HCT116 (cell line): ENCODE data around the gene ARMC3. TPM values are rescaled to one million over a fixed set of nuclear protein-coding genes. Genes with fewer than 3 reads are reported as not detected.

Experiments
- ATAC-seq: fragments of 200-7000 bp; cut with Tn5 transposase; 2 replicates; pipeline ENCODE4 v1.9.1; 2020; ENCODE audit warnings: mild to moderate bottlenecking, moderate library complexity
- BruUV-seq: library from RNA; stranded (reverse); fragments of 400-500 nt; replicated peaks from 2 replicates; lab custom pipeline; 2021; lab: Mats Ljungman, UMichigan
- CTCF ChIA-PET: fragments of 300-600 bp; sonication (Branson Sonifier 250); formaldehyde crosslinking; loops from one replicate; lab custom pipeline; 2021; ENCODE audit warnings: antibody characterized with exemption; lab: Charles Lee
- POLR2A ChIA-PET: fragments of 300-600, 350-600 bp; sonication (Branson Sonifier 250); formaldehyde crosslinking; loops from one replicate; lab custom pipeline; 2021; ENCODE audit warnings: antibody characterized with exemption; lab: Charles Lee
- RAD21 ChIA-PET, 2 experiments: fragments of 300-600 bp; sonication (Branson Sonifier 250); formaldehyde crosslinking; loops; one replicate each; lab custom pipeline; 2023; ENCODE audit warnings: low total read pairs in 2 of 2; ENCODE audit not compliant: uncharacterized antibody in 2 of 2, unreplicated experiment in 2 of 2, low non-redundant PET in 1 of 2; lab: Charles Lee
- DNase-seq: peaks from one replicate; pipeline ENCODE4 v3.0.0-alpha.2; 2010; ENCODE audit warnings: low read depth, low spot score
- H2AFZ ChIP-seq: fragments of 200-600 bp; shearing (Covaris generic), sonication (generic); 2 replicates; pipeline ENCODE4 v1.6.1; 2017; ENCODE audit warnings: low read depth, mixed run types, mixed read lengths, antibody characterized with exemption, low read length; ENCODE audit not compliant: poor library complexity, severe bottlenecking
- H3K27ac ChIP-seq: 2 replicates; pipeline ENCODE4 v1.5.1; 2012; ENCODE audit warnings: low read depth, low read length
- H3K27me3 ChIP-seq: fragments of 200-600 bp; sonication (generic); 2 replicates; pipeline ENCODE4 v1.6.1; 2016; ENCODE audit warnings: mixed run types, low read length, mixed read lengths; ENCODE audit not compliant: insufficient read depth
- H3K36me3 ChIP-seq, 2 experiments: fragments of 200-500 bp in 1 of 2; fragments of 200-600 bp in 1 of 2; sonication (Bioruptor generic) in 1 of 2; sonication (generic) in 1 of 2; 2 replicates each; pipeline versions ENCODE4 v1.5.1 to v1.6.1; 2014 to 2016; ENCODE audit warnings: low read length in 2 of 2, inconsistent platforms in 1 of 2, mixed read lengths in 1 of 2, mixed run types in 1 of 2; ENCODE audit not compliant: insufficient read depth in 2 of 2, control insufficient read depth in 1 of 2
- H3K4me1 ChIP-seq, 2 experiments: fragments of 200-600 bp in 1 of 2; sonication (generic) in 1 of 2; 2 replicates each; pipeline versions ENCODE4 v1.5.1 to v1.6.1; 2012 to 2017; ENCODE audit warnings: low read length in 2 of 2, inconsistent platforms in 1 of 2, mild to moderate bottlenecking in 1 of 2, mixed read lengths in 1 of 2, mixed run types in 1 of 2, moderate library complexity in 1 of 2; ENCODE audit not compliant: insufficient read depth in 2 of 2, control insufficient read depth in 1 of 2
- H3K4me2 ChIP-seq: fragments of 200-600 bp; sonication (generic); 2 replicates; pipeline ENCODE4 v1.6.1; 2017; ENCODE audit warnings: mixed run types, low read length, mixed read lengths
- H3K4me3 ChIP-seq, 2 experiments: fragments of 200-600 bp in 1 of 2; sonication (generic) in 1 of 2; replicated peaks in 1 of 2; 2 replicates each; pipeline ENCODE4 v1.5.1; 2011 to 2016; ENCODE audit warnings: low read length in 2 of 2, control low read depth in 1 of 2, low read depth in 1 of 2, mild to moderate bottlenecking in 1 of 2, mixed read lengths in 1 of 2, mixed run types in 1 of 2
- H3K79me2 ChIP-seq: fragments of 200-600 bp; sonication (generic); 2 replicates; pipeline ENCODE4 v1.6.1; 2017; ENCODE audit warnings: mild to moderate bottlenecking, mixed run types, low read length, moderate library complexity, mixed read lengths; ENCODE audit not compliant: insufficient read depth
- H3K9ac ChIP-seq: fragments of 200-600 bp; sonication (generic); 2 replicates; pipeline ENCODE4 v1.6.1; 2016; ENCODE audit warnings: low read length, mixed read lengths
- H3K9me2 ChIP-seq: fragments of 200-600 bp; sonication (generic), shearing (Covaris generic); 2 replicates; pipeline ENCODE4 v1.6.1; 2017; ENCODE audit warnings: mixed run types, mild to moderate bottlenecking, moderate library complexity; ENCODE audit not compliant: insufficient read depth
- H3K9me3 ChIP-seq, 2 experiments: fragments of 200-500 bp in 1 of 2; fragments of 200-600 bp in 1 of 2; sonication (Bioruptor generic) in 1 of 2; sonication (generic) in 1 of 2; 2 replicates each; pipeline ENCODE4 v1.6.1; 2014 to 2017; ENCODE audit warnings: low read length in 2 of 2, mixed read lengths in 2 of 2, inconsistent platforms in 1 of 2, low read depth in 1 of 2, mild to moderate bottlenecking in 1 of 2, mixed run types in 1 of 2, moderate library complexity in 1 of 2; ENCODE audit not compliant: control insufficient read depth in 1 of 2, insufficient read depth in 1 of 2
- H4K20me1 ChIP-seq: fragments of 200-600 bp; sonication (generic), shearing (Covaris generic); 2 replicates; pipeline ENCODE4 v1.6.1; 2017; ENCODE audit warnings: mixed run types, mild to moderate bottlenecking, moderate library complexity; ENCODE audit not compliant: insufficient read depth
- ATF3 ChIP-seq: IDR thresholded peaks from 2 replicates; pipeline ENCODE4 v1.6.1; 2012
- CEBPB ChIP-seq: IDR thresholded peaks from 2 replicates; pipeline ENCODE4 v1.6.1; 2012; ENCODE audit warnings: low read depth
- EGR1 ChIP-seq: IDR thresholded peaks from 2 replicates; pipeline ENCODE4 v1.6.1; 2012; ENCODE audit warnings: low read depth
- ELF1 ChIP-seq: IDR thresholded peaks from 2 replicates; pipeline ENCODE4 v1.6.1; 2012; ENCODE audit warnings: low read depth, borderline replicate concordance
- EZH2phosphoT487 ChIP-seq: fragments of 200-600 bp; IDR thresholded peaks from 2 replicates; pipeline ENCODE4 v1.6.1; 2018; ENCODE audit warnings: antibody characterized with exemption, borderline replicate concordance
- FOSL1 ChIP-seq: IDR thresholded peaks from 2 replicates; pipeline ENCODE4 v1.6.1; 2012; ENCODE audit warnings: low read depth
- JUND ChIP-seq: IDR thresholded peaks from 2 replicates; pipeline ENCODE4 v1.6.1; 2012
- MAX ChIP-seq: IDR thresholded peaks from 2 replicates; pipeline ENCODE4 v1.6.1; 2012
- POLR2A ChIP-seq: IDR thresholded peaks from 2 replicates; pipeline ENCODE4 v1.7.0; 2011; ENCODE audit warnings: borderline replicate concordance; ENCODE audit not compliant: insufficient read depth, insufficient read length; ENCODE audit errors: extremely low read depth
- POLR2AphosphoS5 ChIP-seq: IDR thresholded peaks from 2 replicates; pipeline ENCODE4 v1.6.1; 2011; ENCODE audit warnings: mild to moderate bottlenecking, low read depth, low read length, moderate library complexity
- RAD21 ChIP-seq: IDR thresholded peaks from 2 replicates; pipeline ENCODE4 v1.6.1; 2012; ENCODE audit warnings: low read depth, mild to moderate bottlenecking
- REST ChIP-seq: IDR thresholded peaks from 2 replicates; pipeline ENCODE4 v1.6.1; 2012; ENCODE audit warnings: low read depth
- SP1 ChIP-seq: IDR thresholded peaks from 2 replicates; pipeline ENCODE4 v1.6.1; 2012; ENCODE audit warnings: low read depth
- SRF ChIP-seq: IDR thresholded peaks from 2 replicates; pipeline ENCODE4 v1.6.1; 2012; ENCODE audit warnings: low read depth
- TCF7L2 ChIP-seq: IDR thresholded peaks from 2 replicates; pipeline ENCODE4 v1.7.0; 2011; ENCODE audit warnings: borderline replicate concordance, inconsistent platforms; ENCODE audit not compliant: insufficient read depth, insufficient read length; ENCODE audit errors: extremely low read depth
- YY1 ChIP-seq: IDR thresholded peaks from 2 replicates; pipeline ENCODE4 v1.6.1; 2011; ENCODE audit warnings: low read length, low read depth, moderate library complexity, mild to moderate bottlenecking; ENCODE audit not compliant: insufficient replicate concordance; ENCODE audit errors: extremely low read depth
- ZFX ChIP-seq: fragments of 450-650 bp; IDR thresholded peaks from 2 replicates; pipeline ENCODE4 v1.6.1; 2017
- ZNF274 ChIP-seq: fragments of 200-500 bp; sonication (Bioruptor generic); IDR thresholded peaks from 2 replicates; pipeline ENCODE4 v1.6.1; 2014; ENCODE audit warnings: mild to moderate bottlenecking, low read depth, low read length, inconsistent platforms
- intact Hi-C: fragments of 100-400 bp; cut with micrococcal nuclease; formaldehyde crosslinking; loops from 2 replicates; pipeline ENCODE4 v1.10.0; 2022
- total RNA-seq: library from RNA; stranded (reverse); gene quantifications from one replicate; pipeline ENCODE4 v1.2.1, GENCODE V29; 2021; ENCODE audit not compliant: unreplicated experiment

The ARMC3 gene
- total RNA-seq, 1 experiment from 2014 or later, result 2.6 TPM

- Histone ChIP-seq H3K27ac (no peak overlapping the region), H4K20me1 (no peaks in the 10 kb centered on the region), H3K4me2 (no peak overlapping the region), H3K27me3 (no peaks in the 10 kb centered on the region), H3K9me2 (no peaks in the 10 kb centered on the region), H3K4me1 (no peaks in the 10 kb centered on the region), H3K4me3 (no peak overlapping the region), H3K36me3 (no peaks in the 10 kb centered on the region), H3K79me2 (no peaks in the 10 kb centered on the region), H3K9ac (no peak overlapping the region), H2AFZ (no peak overlapping the region), H3K9me3 (peaks cover 0 to 4% of the 10 kb centered on the region in 2 experiments; a peak in 1 of 4 replicates)
- TF ChIP-seq ZFX (no peak), TCF7L2 (no peak), POLR2AphosphoS5 (no peak), JUND (no peak), ZNF274 (no peak), CEBPB (no peak), EZH2phosphoT487 (no peak), EGR1 (no peak), MAX (no peak), SP1 (no peak), ELF1 (no peak), FOSL1 (no peak), POLR2A (no peak), RAD21 (no peak), SRF (no peak), YY1 (no peak), REST (no peak), ATF3 (no peak)
- BruUV-seq, result no TSS peak
- POLR2A ChIA-PET, result no interaction called here
- no peak for DNase-seq
- CTCF ChIA-PET, result no interaction called here
- intact Hi-C loops, result no loop called here
- RAD21 ChIA-PET, result no interaction called here
- ATAC-seq, result no peak
These were observed 36.1 kb upstream of the ARMC3 start for GRCh38 chr10:22891797-22892196.
